Adrenal gland (tissue), 5 donors: Measurements from ENCODE around the gene LMF2.

Experiments
- POLR2A ChIP-seq, 2 donors: fragments of 450-650 bp; IDR thresholded peaks; one replicate each; pipeline ENCODE4 v1.6.1; 2017; ENCODE audit warnings: antibody characterized with exemption in 2 of 2, mild to moderate bottlenecking in 2 of 2, moderate library complexity in 1 of 2
- TF ChIP-seq, protein P1 (sequence below), 6 experiments: fragments of 450-650 bp in 4 of 6; fragments of 200-600 bp in 2 of 6; sonication (generic) in 1 of 6; IDR thresholded peaks; 1 replicate in 5 of 6; 2 replicates in 1 of 6; pipeline versions ENCODE4 v1.5.1 to v1.8.0; 2016 to 2021; ENCODE audit warnings: antibody characterized with exemption in 6 of 6, mild to moderate bottlenecking in 2 of 6, moderate library complexity in 1 of 6
- donor health status: DM: no; HTN: no; CAD: no.

DNA sequence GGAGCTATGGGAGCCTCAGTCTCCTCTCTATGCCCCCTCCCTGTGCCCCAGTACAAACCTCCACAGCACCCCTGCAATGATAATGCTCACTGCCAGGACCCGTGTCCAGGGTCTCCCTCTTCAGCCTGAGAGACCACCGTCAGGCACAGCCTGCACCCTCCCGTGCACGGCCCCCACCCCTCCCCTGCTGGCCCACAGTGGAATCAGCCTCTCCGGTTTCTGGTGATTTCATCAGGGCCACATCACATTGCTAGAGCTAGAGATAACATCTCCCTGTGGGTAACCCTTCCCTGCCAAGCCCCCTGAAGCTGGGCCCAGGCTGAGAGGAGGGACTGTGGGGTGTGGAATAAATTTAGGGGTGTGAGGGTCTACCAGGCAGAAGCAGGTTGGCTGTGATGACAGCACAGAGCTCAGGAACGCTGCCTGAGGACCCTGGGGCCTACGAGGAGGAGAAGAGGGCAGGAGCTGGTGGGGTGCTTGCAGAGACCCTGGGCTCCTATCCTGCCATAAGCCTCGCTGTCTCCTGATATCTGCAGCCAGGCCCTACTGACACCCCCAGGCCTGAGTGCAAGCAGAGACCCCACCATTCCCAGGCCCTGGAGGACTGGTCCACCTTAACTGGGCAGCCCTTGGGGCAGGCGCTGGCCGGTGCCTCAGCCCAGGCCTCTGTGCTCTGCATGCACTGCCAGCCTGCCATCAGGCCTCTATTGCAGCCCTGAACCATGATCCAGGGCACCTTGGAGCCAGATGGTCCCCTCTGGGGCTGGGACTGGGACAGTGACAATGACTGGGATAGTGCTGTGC lies 38.2 kb upstream of the LMF2 start, which contains the start of gene KLHDC7B:
- TF ChIP-seq, protein P1, sequence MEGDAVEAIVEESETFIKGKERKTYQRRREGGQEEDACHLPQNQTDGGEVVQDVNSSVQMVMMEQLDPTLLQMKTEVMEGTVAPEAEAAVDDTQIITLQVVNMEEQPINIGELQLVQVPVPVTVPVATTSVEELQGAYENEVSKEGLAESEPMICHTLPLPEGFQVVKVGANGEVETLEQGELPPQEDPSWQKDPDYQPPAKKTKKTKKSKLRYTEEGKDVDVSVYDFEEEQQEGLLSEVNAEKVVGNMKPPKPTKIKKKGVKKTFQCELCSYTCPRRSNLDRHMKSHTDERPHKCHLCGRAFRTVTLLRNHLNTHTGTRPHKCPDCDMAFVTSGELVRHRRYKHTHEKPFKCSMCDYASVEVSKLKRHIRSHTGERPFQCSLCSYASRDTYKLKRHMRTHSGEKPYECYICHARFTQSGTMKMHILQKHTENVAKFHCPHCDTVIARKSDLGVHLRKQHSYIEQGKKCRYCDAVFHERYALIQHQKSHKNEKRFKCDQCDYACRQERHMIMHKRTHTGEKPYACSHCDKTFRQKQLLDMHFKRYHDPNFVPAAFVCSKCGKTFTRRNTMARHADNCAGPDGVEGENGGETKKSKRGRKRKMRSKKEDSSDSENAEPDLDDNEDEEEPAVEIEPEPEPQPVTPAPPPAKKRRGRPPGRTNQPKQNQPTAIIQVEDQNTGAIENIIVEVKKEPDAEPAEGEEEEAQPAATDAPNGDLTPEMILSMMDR (IDR thresholded peaks at IDR 0.05), result peak in 1 of 6 experiments; percentile 11
- TF ChIP-seq POLR2A (IDR thresholded peaks at IDR 0.05), result no peak
